HL-60 (cell line): ENCODE results near the gene IARS1.

Experiments
- GABPA ChIP-seq: IDR thresholded peaks from 2 replicates; pipeline ENCODE4 v1.6.1; 2012; ENCODE audit warnings: low read depth
- POLR2AphosphoS5 ChIP-seq: IDR thresholded peaks from 2 replicates; pipeline ENCODE4 v1.6.1; 2012; ENCODE audit warnings: low read depth
- SPI1 ChIP-seq: IDR thresholded peaks from 2 replicates; pipeline ENCODE4 v1.6.1; 2012; ENCODE audit warnings: low read depth, mild to moderate bottlenecking, borderline replicate concordance
- TF ChIP-seq, protein P1 (sequence below): IDR thresholded peaks from one replicate; pipeline ENCODE4 v1.5.1; 2011; ENCODE audit warnings: low read length, control low read depth, inconsistent platforms; ENCODE audit not compliant: insufficient read depth
- TF ChIP-seq, protein P2 (sequence below): IDR thresholded peaks from 2 replicates; pipeline ENCODE4 v1.6.1; 2012; ENCODE audit warnings: low read depth; ENCODE audit not compliant: insufficient replicate concordance

DNA sequence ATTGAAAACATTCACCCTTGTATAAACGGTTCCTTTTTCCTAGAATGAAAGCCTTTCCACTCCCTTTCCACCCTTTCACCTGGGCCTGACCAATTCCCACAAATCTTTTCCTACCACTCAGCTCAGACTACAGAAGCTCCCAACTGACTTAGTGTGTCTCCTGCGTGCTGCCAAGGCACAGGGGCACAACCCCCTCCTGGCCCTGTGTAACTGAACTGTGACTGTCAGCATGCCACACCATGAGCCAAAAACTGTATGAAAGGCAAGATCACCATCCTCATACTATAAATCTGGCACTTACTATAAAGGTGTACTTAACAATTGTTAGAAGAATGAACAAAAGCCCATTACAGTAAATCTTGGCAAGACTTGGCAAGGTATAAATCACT is 20.1 kb upstream of the IARS1 start:
- TF ChIP-seq, protein P1, sequence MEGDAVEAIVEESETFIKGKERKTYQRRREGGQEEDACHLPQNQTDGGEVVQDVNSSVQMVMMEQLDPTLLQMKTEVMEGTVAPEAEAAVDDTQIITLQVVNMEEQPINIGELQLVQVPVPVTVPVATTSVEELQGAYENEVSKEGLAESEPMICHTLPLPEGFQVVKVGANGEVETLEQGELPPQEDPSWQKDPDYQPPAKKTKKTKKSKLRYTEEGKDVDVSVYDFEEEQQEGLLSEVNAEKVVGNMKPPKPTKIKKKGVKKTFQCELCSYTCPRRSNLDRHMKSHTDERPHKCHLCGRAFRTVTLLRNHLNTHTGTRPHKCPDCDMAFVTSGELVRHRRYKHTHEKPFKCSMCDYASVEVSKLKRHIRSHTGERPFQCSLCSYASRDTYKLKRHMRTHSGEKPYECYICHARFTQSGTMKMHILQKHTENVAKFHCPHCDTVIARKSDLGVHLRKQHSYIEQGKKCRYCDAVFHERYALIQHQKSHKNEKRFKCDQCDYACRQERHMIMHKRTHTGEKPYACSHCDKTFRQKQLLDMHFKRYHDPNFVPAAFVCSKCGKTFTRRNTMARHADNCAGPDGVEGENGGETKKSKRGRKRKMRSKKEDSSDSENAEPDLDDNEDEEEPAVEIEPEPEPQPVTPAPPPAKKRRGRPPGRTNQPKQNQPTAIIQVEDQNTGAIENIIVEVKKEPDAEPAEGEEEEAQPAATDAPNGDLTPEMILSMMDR, result no peak
- TF ChIP-seq POLR2AphosphoS5 (no peak), GABPA (no peak), SPI1 (no peak)
- TF ChIP-seq, protein P2, sequence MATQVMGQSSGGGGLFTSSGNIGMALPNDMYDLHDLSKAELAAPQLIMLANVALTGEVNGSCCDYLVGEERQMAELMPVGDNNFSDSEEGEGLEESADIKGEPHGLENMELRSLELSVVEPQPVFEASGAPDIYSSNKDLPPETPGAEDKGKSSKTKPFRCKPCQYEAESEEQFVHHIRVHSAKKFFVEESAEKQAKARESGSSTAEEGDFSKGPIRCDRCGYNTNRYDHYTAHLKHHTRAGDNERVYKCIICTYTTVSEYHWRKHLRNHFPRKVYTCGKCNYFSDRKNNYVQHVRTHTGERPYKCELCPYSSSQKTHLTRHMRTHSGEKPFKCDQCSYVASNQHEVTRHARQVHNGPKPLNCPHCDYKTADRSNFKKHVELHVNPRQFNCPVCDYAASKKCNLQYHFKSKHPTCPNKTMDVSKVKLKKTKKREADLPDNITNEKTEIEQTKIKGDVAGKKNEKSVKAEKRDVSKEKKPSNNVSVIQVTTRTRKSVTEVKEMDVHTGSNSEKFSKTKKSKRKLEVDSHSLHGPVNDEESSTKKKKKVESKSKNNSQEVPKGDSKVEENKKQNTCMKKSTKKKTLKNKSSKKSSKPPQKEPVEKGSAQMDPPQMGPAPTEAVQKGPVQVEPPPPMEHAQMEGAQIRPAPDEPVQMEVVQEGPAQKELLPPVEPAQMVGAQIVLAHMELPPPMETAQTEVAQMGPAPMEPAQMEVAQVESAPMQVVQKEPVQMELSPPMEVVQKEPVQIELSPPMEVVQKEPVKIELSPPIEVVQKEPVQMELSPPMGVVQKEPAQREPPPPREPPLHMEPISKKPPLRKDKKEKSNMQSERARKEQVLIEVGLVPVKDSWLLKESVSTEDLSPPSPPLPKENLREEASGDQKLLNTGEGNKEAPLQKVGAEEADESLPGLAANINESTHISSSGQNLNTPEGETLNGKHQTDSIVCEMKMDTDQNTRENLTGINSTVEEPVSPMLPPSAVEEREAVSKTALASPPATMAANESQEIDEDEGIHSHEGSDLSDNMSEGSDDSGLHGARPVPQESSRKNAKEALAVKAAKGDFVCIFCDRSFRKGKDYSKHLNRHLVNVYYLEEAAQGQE, result no peak
